Hematopoietic multipotent progenitor cell (in vitro differentiated cells): Measurements from ENCODE around the gene VANGL2. TPM values are rescaled to one million over a fixed set of nuclear protein-coding genes. Genes with fewer than 3 reads are reported as not detected.
"Not testable (repeated sequence)": the region's sequence is repeated elsewhere in the genome, so short reads cannot be mapped to it uniquely, and the experiment has no call there.

ENCODE experiments used
- DNase-seq, 3 donors: peaks; one replicate each; pipeline ENCODE4 v3.0.0-alpha.2; 2011 to 2015; ENCODE audit warnings: low read depth in 2 of 3, low spot score in 2 of 3
- total RNA-seq: library from RNA; depleted of rRNA; stranded (reverse); fragments of >200 nt; gene quantifications from one replicate; pipeline ENCODE4 v1.2.3, GENCODE V29; 2012

The VANGL2 gene
- total RNA-seq, 1 donor = 3.8 TPM

DNA sequence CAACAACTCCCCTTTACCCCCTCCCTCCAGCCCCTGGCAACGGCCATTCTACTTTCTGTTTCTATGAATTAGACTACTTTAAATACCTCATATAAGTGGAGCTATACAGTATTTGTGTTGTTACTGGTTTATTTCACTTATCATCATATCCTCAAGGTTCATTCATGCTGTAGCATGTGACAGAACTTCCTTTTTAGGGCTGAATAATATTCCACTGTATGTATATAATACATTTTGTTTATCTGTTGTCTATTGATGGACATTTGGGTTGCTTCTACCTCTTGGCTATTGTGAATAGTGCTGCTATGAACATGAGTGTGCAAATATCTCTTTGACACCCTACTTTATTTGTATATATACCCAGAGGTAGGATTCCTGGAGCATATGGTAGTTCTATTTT is 31.3 kb upstream of the VANGL2 start:
- no peak for DNase-seq

DNA sequence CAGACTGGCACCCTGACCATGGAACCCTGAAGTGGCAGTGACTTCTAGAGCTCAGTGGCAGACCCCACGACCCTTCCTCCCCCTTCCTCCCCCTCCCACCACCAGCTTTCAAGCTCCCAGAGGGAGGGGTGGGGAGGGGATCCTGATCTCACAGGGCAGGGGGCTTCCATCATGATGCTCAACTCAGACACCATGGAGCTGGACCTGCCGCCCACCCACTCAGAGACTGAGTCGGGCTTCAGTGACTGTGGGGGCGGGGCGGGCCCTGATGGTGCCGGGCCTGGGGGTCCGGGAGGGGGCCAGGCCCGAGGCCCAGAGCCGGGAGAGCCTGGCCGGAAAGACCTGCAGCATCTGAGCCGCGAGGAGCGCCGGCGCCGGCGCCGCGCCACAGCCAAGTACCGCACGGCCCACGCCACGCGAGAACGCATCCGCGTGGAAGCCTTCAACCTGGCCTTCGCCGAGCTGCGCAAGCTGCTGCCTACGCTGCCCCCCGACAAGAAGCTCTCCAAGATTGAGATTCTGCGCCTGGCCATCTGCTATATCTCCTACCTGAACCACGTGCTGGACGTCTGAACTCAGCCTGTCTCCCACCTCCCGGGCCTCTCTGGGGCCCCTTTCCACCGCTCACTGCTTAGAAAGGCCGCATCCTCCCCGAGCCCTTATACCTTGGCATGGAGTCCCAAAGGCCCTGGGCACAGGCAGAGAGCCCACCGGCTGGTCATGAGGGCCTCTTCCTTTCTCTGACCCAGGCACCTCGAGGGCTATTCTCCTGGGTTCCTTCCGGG is 29.6 kb upstream of the VANGL2 start:
- DNase-seq = no peak

- DNase-seq = no peak
These were observed 29.1 kb upstream of the VANGL2 start for GRCh38 chr1:160371346-160371631.

GRCh38 chr1:160371756-160372155 is 28.6 kb upstream of the VANGL2 start:
- no peak for DNase-seq

- DNase-seq = no peak
These were observed 26.7 kb upstream of the VANGL2 start for GRCh38 chr1:160373696-160374095.

DNA sequence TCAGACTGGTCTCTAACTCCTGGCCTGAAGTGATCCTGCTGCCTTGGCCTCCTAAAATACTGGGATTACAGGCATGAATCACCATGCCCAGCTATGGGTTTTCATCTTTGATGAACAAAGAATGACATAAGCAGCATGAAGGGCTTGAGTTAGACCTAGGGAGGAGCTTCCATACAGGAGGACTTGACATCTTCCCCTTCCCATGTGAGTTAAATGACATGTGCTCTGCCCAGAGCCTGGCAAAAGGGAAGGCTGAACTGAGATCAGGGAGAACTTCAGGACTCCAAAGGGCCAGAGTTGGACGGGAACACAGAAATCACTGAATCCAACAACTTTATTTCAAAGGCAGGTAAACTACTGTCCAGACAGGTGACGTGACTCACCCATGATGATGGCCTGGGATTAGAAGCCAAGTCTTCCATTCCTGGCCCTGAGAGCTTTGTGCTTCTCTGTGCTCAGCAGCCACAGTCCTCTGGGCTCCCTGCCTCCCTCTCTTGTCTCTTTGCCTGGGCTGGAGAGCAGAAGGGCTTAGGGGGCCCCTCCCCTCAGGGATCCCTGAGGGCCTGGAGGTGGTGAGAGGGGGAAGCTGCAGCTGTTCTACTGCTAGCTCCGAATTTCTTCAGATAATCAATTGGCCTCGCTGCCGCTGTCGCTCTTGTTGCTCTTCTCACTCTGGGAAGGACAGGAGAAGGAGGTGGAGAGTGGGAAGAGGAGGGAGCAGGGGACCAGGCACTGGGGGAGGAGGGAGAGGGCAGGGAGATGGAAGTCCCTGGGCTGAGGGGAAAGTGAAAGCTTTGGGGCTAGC is 25.9 kb upstream of the VANGL2 start:
- no peak for DNase-seq

DNA sequence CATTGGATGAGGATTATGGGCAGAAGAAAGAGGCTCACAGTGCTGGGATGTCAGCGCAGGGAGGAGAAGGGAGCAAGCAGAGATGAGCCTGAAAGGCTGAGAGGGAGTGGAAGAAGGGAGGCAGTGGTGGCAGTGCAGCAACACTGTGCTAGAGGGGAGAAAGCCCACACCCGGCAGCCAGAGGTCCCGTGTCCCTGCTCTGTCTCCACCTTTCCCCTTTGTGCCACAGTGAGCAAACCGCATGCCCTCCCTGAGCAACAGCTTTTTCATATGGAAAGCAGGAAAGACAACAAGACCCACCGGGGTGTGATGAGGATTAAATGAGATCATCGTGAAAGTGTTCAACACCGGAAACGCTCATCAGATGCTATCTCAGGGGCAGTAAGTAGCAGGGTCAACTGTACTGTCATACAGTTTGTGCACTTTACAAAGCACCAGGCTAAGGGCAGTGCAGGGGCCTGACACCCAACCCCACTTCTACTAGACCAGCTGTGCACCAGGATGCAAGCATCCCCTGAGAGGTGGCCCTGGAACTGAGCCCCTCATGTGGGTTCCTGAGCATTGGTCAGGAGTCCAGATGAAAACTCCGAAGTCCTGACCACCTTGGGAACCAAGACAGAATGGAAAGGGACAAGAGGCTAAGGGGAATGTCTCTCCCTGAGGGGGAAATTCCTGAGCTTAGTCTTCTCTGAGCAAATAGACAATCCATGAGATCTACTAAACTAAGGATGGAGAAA is 24.4 kb upstream of the VANGL2 start:
- DNase-seq = no peak

GRCh38 chr1:160376525-160377131 is 23.7 kb upstream of the VANGL2 start:
- peak in 2 of 3 donors; percentile 66 to 83 for DNase-seq

DNA sequence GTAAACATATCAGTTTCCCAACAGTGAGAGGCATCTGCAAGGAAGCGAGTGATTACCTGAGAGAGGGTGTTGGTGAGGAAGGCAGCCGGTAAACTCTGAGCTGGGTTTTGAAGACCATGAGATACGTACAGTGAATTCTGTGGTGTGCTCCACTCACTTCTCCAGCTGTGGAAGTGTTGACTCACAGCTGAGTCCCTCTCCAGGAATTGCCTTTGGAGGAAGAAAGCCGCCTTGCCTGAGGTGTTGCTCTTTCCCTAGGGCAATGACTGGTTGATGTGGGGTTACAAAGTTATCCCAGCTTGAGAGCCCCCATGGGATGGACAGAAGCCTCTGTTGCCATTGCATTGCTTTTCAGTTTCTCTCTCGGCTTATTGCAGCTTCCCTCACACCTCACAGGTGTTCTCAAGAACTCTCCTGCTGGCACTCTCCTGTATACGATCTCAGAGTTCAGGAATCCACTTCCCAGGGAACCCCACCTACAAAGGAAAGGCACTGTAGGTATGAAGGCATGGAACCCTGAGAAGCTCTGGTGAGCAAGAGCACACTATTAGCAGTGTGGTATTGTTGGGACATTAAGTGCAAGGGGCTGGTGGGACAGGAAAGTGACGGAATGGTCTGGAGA is 22.7 kb upstream of the VANGL2 start:
- no peak for DNase-seq

- DNase-seq = not testable (repeated sequence)
These were observed 15.6 kb upstream of the VANGL2 start for GRCh38 chr1:160384812-160385211.

GRCh38 chr1:160388406-160388805 is 12.0 kb upstream of the VANGL2 start:
- not testable (repeated sequence) for DNase-seq

GRCh38 chr1:160394673-160395072 is 5.7 kb upstream of the VANGL2 start:
- no peak for DNase-seq

DNA sequence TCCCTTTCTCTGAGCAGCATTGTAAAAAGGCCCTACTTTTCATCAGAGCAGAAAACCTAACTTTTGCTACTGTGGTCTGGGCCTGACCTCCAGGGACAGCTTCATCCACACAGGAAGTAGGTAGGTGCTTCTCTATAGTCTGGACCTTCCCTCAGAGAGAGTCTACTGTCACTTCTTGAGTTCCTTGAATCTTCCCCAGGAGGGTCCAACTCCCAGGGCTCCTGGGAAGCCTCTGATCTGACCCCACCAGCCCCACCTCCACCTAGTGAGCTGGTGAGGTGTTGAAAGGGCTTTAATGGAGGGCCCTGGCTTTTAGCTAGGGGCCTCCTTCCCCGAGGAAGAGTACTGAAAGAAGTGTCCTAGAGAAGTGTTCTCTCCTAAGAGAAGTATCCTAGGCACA is 2.7 kb upstream of the VANGL2 start:
- DNase-seq = no peak

DNA sequence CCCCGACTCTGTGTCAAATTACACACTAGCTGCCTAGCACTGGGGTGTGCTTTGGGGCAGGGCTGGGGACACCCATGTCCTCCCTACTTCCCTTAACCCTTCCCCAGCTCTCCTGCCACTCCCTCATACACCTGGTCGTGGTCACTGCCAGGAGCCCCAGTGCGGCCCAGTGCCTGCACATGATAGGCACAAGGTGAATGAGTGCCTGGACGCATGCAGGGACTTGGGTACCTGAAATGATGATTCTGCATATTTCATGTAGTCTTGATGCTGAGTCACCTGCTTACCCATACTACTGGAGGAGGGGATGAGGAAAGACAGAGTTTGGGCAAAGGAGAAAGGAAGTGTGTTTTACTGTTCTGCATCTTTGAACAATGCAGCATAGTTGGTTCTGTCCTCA is 1.5 kb upstream of the VANGL2 start:
- DNase-seq = no peak

DNA sequence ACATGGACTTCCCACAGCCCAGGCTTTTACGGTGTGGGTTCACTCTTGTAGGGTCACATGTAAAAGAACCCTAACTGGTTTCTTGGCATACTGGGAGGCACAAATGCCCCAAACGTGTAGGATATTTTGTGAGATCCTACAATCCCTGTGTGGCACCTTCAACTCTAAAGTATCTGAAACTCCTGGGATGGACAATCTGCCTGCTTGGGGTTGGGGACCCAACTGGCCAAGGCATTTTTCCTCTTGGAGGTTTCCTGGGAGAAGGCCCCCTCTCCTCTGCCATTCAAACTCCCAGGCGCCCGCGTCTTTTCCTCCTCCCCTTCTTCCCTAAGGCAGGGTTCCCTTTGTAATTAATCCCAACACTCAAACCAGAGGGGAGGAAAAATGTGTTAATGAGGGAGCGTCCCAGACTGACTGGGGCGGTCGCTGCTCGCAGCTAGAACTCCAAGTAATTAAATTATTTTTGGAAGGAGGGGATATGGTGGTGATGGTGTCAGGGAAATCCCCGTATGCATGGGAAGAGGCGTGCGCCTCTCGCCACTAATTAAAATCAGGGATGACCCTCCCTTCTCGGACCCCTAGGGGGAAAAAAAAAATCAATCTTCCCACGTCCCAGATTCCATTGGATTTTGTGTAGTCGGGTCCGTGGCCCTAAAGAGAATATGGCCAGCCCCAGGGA is 681 bp upstream of the VANGL2 start:
- no peak for DNase-seq

DNA sequence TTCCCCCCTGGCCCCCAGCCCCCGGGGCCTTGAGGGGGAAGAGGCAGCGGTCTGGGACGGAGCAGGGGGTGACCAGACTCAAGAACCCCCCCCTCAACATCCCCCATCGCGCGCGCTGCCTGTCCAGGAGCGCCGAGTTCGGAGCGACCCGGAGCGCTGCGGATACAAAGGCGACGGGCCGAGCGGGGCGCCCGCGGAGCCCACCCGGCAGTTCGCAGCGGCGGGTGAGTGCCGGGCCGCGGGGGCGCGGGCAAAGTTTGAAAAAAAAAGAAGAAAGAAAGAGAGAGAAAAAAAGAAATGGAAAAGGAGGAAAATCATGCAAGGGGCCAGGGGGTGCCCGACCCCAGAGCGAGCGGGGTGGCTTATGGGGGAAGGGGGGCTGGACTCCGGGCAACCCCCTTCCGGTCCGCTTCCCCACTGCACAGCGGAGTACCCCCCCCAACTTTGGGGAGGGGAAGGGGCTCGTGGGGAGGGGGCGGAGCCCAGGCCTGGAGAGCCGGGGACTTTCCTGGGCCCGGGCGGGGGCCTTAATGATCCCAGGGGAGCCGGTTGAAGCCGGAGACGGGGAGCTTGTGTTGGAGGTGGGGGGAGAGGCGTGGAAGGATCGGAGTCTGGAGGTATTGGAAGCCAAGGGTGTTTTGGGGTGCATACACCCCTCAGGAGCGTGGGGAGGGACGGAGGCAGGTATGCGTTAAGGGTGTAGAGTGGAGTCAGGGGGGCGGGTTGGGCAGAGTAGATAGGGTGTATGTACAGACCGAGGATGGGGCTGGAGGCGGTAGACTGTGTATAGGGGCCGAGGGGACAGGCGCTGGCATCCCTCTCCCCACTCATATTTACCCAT is 502 bp downstream of the VANGL2 start:
- DNase-seq = peak in 2 of 3 donors; percentile 38 to 40

- no peak for DNase-seq
These were observed 1.1 kb downstream of the VANGL2 start for GRCh38 chr1:160401487-160401805.

- DNase-seq = no peak
These were observed 1.8 kb downstream of the VANGL2 start for GRCh38 chr1:160402001-160402795.

- no peak for DNase-seq
These were observed 2.9 kb downstream of the VANGL2 start for GRCh38 chr1:160403244-160403643.
